Measurements from ENCODE around the gene ARID1B. TPM values are rescaled to one million over a fixed set of nuclear protein-coding genes. Genes with fewer than 3 reads are reported as not detected.
A peak's percentile ranks its signal among the peaks of the same experiment; 100 is the strongest.

ARID1B gene
- total RNA-seq, 1 donor = 55.0 TPM

DNA sequence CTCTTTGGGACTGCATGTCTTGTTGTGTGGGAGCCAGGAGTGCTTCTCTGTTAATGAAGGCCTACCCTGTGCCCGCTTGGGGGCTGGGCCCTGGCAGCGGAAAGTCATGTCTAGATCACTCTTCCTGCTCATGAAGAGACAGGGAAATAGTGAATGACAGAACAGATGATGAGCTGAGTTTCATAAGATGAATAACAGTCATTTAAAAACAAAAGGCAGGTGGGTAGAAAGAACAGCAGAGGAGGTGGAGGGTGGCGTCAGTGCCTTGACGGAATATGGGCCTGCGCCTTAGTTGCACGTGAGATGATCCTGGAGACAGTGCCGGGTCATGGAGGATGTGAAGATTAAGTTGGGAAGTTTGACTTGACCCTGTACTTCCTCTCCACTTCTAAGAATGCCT, 85.5 kb downstream of the ARID1B start:
- no peak for TF ChIP-seq CTCF (IDR thresholded peaks at IDR 0.05; ENCODE audit: extremely low read depth, low read depth, low read length)
- no peaks in the 10 kb centered on the region for H3K27me3 ChIP-seq (ENCODE audit: insufficient read depth, low read length)
- peaks cover 86% of the 10 kb centered on the region for H3K79me2 ChIP-seq (ENCODE audit: insufficient read depth, low read length)
- H3K4me3 ChIP-seq (ENCODE audit: insufficient read depth, low read length) = no peak overlapping the region
- peaks cover 13% of the 10 kb centered on the region for H3K4me1 ChIP-seq (ENCODE audit: insufficient read depth, low read length)
- no peak overlapping the region for H3K27ac ChIP-seq (ENCODE audit: low read depth, low read length)
- peaks cover 46% of the 10 kb centered on the region for H4K20me1 ChIP-seq (ENCODE audit: insufficient read depth, low read length)
- no peak overlapping the region for H2AFZ ChIP-seq (ENCODE audit: low read length)
- DNase-seq (ENCODE audit: insufficient read length, low spot score, missing footprints) = no peak
- no peak overlapping the region for H3K4me2 ChIP-seq (ENCODE audit: insufficient read depth, low read length)
- H3K36me3 ChIP-seq (ENCODE audit: insufficient read depth, low read length) = no peaks in the 10 kb centered on the region
- H3K9me3 ChIP-seq (ENCODE audit: low read depth, low read length) = no peaks in the 10 kb centered on the region

GRCh38 chr6:156863504-156863903, 86.3 kb downstream of the ARID1B start:
- no peak for DNase-seq (ENCODE audit: insufficient read length, low spot score, missing footprints)
- Histone ChIP-seq H2AFZ (ENCODE audit: low read length) (no peak overlapping the region), H3K36me3 (ENCODE audit: insufficient read depth, low read length) (no peaks in the 10 kb centered on the region), H3K27me3 (ENCODE audit: insufficient read depth, low read length) (no peaks in the 10 kb centered on the region), H3K4me2 (ENCODE audit: insufficient read depth, low read length) (no peak overlapping the region), H3K4me1 (ENCODE audit: insufficient read depth, low read length) (peaks cover 13% of the 10 kb centered on the region), H3K79me2 (ENCODE audit: insufficient read depth, low read length) (peaks cover 86% of the 10 kb centered on the region), H3K9me3 (ENCODE audit: low read depth, low read length) (no peaks in the 10 kb centered on the region), H3K4me3 (ENCODE audit: insufficient read depth, low read length) (no peak overlapping the region), H3K27ac (ENCODE audit: low read depth, low read length) (no peak overlapping the region), H4K20me1 (ENCODE audit: insufficient read depth, low read length) (peaks cover 49% of the 10 kb centered on the region)
- TF ChIP-seq CTCF (IDR thresholded peaks at IDR 0.05; ENCODE audit: extremely low read depth, low read depth, low read length) = no peak

DNA sequence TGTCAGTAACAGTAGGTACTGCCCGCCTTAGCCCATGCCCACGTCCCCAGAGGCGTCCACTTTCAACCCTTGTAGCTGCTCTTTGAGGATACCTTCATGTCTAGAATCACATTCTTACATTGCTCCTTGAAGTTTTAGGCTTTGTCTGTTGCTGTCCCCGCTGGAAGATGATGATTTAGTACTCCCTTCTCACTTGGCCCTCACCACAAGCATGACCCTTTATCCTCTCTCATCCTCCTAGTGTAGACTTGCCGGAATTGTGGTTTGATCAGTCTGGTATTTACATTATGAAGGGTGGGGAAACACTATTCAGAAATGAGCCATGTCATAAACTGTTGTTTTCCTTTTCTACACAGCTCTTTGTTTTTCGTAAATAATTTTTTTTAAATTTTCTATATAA, 87.4 kb downstream of the ARID1B start:
- Histone ChIP-seq H3K27ac (ENCODE audit: low read depth, low read length) (no peak overlapping the region), H4K20me1 (ENCODE audit: insufficient read depth, low read length) (peaks cover 42% of the 10 kb centered on the region), H3K79me2 (ENCODE audit: insufficient read depth, low read length) (peaks cover 86% of the 10 kb centered on the region), H3K27me3 (ENCODE audit: insufficient read depth, low read length) (no peaks in the 10 kb centered on the region), H3K4me3 (ENCODE audit: insufficient read depth, low read length) (no peak overlapping the region), H3K9me3 (ENCODE audit: low read depth, low read length) (no peaks in the 10 kb centered on the region), H2AFZ (ENCODE audit: low read length) (no peak overlapping the region), H3K4me2 (ENCODE audit: insufficient read depth, low read length) (no peak overlapping the region), H3K36me3 (ENCODE audit: insufficient read depth, low read length) (no peaks in the 10 kb centered on the region), H3K4me1 (ENCODE audit: insufficient read depth, low read length) (peaks cover 13% of the 10 kb centered on the region)
- no peak for TF ChIP-seq CTCF (IDR thresholded peaks at IDR 0.05; ENCODE audit: extremely low read depth, low read depth, low read length)
- no peak for DNase-seq (ENCODE audit: insufficient read length, low spot score, missing footprints)

GRCh38 chr6:156865019-156865629, 87.9 kb downstream of the ARID1B start:
- Histone ChIP-seq H3K27ac (ENCODE audit: low read depth, low read length) (peak overlapping the region; percentile 55), H3K27me3 (ENCODE audit: insufficient read depth, low read length) (no peaks in the 10 kb centered on the region), H3K4me3 (ENCODE audit: insufficient read depth, low read length) (no peak overlapping the region), H3K9me3 (ENCODE audit: low read depth, low read length) (no peaks in the 10 kb centered on the region), H3K79me2 (ENCODE audit: insufficient read depth, low read length) (peaks cover 88% of the 10 kb centered on the region), H3K36me3 (ENCODE audit: insufficient read depth, low read length) (no peaks in the 10 kb centered on the region), H4K20me1 (ENCODE audit: insufficient read depth, low read length) (peaks cover 39% of the 10 kb centered on the region), H2AFZ (ENCODE audit: low read length) (no peak overlapping the region), H3K4me1 (ENCODE audit: insufficient read depth, low read length) (peaks cover 13% of the 10 kb centered on the region), H3K4me2 (ENCODE audit: insufficient read depth, low read length) (no peak overlapping the region)
- no peak for DNase-seq (ENCODE audit: insufficient read length, low spot score, missing footprints)
- TF ChIP-seq CTCF (IDR thresholded peaks at IDR 0.05; ENCODE audit: extremely low read depth, low read depth, low read length) = no peak
